DND-41 (cell line): ENCODE measurements around the gene HIGD2A.
A peak's percentile ranks its signal among the peaks of the same experiment; 100 is the strongest.

Experiments used
- EZH2 ChIP-seq: IDR thresholded peaks from 3 replicates; pipeline ENCODE4 v1.6.1; 2012; ENCODE audit warnings: borderline replicate concordance, low read depth, mild to moderate bottlenecking, moderate library complexity, low read length, inconsistent platforms; ENCODE audit not compliant: severe bottlenecking
- TF ChIP-seq, protein P1 (sequence below): IDR thresholded peaks from 2 replicates; pipeline ENCODE4 v1.5.1; 2012; ENCODE audit warnings: borderline replicate concordance, low read length, moderate library complexity, mild to moderate bottlenecking; ENCODE audit not compliant: poor library complexity, severe bottlenecking; ENCODE audit errors: extremely low read depth

DNA sequence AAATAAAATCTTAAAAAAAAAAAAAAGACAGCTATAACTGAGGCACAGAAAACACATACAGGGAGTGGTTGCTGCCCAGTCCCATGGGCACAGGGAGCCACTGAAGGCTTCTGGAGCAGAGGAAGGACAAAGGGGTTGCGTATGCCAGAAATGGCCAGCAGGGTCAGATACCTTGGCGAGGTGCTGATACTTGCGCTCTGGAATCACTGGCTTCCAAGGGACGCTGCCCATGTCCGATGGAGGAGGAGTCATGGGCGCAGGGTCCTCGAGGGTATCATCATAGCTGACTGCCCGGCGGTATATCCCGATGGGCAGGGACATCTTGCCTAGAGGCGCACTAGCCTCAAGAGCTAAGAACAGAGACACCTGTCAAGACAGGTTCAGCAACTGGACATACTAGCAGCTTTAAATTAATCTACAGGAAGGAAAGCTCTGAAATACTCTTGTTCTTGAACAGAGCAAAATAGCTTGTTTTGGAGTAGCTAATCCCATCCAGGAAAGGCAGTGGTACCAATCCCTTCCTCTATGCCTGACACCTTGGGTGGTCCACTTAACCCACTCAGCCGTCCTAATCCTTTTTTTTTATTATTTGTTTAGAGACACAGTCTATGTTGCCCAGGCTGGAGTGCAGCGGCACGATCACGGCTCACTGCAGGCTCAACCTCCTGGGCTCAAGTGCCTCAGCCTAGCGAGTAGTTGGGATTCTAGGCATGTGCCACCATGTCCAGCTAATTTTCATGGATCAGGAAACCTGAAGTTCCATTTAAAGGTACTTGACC lies 33.0 kb upstream of the HIGD2A start:
- TF ChIP-seq, protein P1, sequence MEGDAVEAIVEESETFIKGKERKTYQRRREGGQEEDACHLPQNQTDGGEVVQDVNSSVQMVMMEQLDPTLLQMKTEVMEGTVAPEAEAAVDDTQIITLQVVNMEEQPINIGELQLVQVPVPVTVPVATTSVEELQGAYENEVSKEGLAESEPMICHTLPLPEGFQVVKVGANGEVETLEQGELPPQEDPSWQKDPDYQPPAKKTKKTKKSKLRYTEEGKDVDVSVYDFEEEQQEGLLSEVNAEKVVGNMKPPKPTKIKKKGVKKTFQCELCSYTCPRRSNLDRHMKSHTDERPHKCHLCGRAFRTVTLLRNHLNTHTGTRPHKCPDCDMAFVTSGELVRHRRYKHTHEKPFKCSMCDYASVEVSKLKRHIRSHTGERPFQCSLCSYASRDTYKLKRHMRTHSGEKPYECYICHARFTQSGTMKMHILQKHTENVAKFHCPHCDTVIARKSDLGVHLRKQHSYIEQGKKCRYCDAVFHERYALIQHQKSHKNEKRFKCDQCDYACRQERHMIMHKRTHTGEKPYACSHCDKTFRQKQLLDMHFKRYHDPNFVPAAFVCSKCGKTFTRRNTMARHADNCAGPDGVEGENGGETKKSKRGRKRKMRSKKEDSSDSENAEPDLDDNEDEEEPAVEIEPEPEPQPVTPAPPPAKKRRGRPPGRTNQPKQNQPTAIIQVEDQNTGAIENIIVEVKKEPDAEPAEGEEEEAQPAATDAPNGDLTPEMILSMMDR, result peak; percentile 11
- TF ChIP-seq EZH2, result no peak
